T-cell (primary cell): Measurements from ENCODE around the gene P2RY11. TPM values are rescaled to one million over a fixed set of nuclear protein-coding genes. Genes with fewer than 3 reads are reported as not detected.

Experiments
- ATAC-seq, 4 experiments: fragments of 200-7000 bp in 3 of 4; fragments of 150-1000 bp in 1 of 4; cut with Tn5 transposase; replicated peaks in 1 of 4; 1 replicate in 3 of 4; 2 replicates in 1 of 4; pipeline ENCODE4 v1.10.0; 2021; ENCODE audit warnings: moderate library complexity in 3 of 4, mild to moderate bottlenecking in 2 of 4, moderate number of reproducible peaks in 1 of 4
- CTCF ChIA-PET, 2 donors: fragments of 300-600 bp; sonication (Branson Sonifier 250); formaldehyde crosslinking; loops; one replicate each; lab custom pipeline; 2022; ENCODE audit warnings: antibody characterized with exemption in 2 of 2; lab: Charles Lee
- POLR2A ChIA-PET, 2 donors: fragments of 300-600 bp; sonication (Branson Sonifier 250); formaldehyde crosslinking; loops; one replicate each; lab custom pipeline; 2022; ENCODE audit warnings: antibody characterized with exemption in 2 of 2; lab: Charles Lee
- DNase-seq, 35 experiments: peaks; one replicate each; pipeline versions ENCODE4 v3.0.0 to v3.0.0-alpha.2; 2013 to 2023
- H3K27ac ChIP-seq: one replicate; pipeline ENCODE4 v1.5.1; 2013; ENCODE audit warnings: low read length
- H3K27me3 ChIP-seq, 2 experiments: replicated peaks in 1 of 2; 1 replicate in 1 of 2; 2 replicates in 1 of 2; pipeline versions ENCODE4 v1.6.1 to v1.7.0; 2013; ENCODE audit warnings: low read length in 1 of 2, mixed read lengths in 1 of 2; ENCODE audit not compliant: control insufficient read depth in 2 of 2, insufficient read depth in 2 of 2; ENCODE audit errors: extremely low read depth in 1 of 2
- H3K36me3 ChIP-seq, 2 donors: 1 replicate in 1 of 2; 2 replicates in 1 of 2; pipeline versions ENCODE4 v1.6.1 to v1.7.0; 2013; ENCODE audit warnings: low read length in 1 of 2; ENCODE audit not compliant: control insufficient read depth in 2 of 2, insufficient read depth in 1 of 2; ENCODE audit errors: extremely low read depth in 1 of 2
- H3K4me1 ChIP-seq, 2 experiments: 1 replicate in 1 of 2; 2 replicates in 1 of 2; pipeline versions ENCODE4 v1.6.1 to v1.7.0; 2013; ENCODE audit warnings: low read length in 2 of 2, mixed read lengths in 1 of 2; ENCODE audit not compliant: insufficient read depth in 2 of 2, control insufficient read depth in 1 of 2; ENCODE audit errors: extremely low read depth in 1 of 2
- H3K4me3 ChIP-seq, 2 donors: 1 replicate in 1 of 2; 2 replicates in 1 of 2; pipeline versions ENCODE4 v1.5.1 to v1.7.0; 2013; ENCODE audit warnings: mild to moderate bottlenecking in 2 of 2, low read length in 1 of 2, moderate library complexity in 1 of 2; ENCODE audit not compliant: control insufficient read depth in 1 of 2; ENCODE audit errors: extremely low read depth in 1 of 2
- H3K9me3 ChIP-seq: 2 replicates; pipeline ENCODE4 v1.7.0; 2013
- H3K27ac Mint-ChIP-seq, 2 donors: one replicate each; pipeline ENCODE4 v1.8.0; 2020 to 2021; ENCODE audit warnings: mild to moderate bottlenecking in 2 of 2, mixed read lengths in 2 of 2
- H3K27me3 Mint-ChIP-seq, 2 donors: one replicate each; pipeline ENCODE4 v1.8.0; 2021 to 2022; ENCODE audit warnings: mixed read lengths in 2 of 2
- H3K36me3 Mint-ChIP-seq: one replicate; pipeline ENCODE4 v1.8.0; 2021; ENCODE audit warnings: mixed read lengths
- H3K4me1 Mint-ChIP-seq, 3 donors: one replicate each; pipeline ENCODE4 v1.8.0; 2020 to 2022; ENCODE audit warnings: mixed read lengths in 3 of 3, mild to moderate bottlenecking in 1 of 3
- H3K4me3 Mint-ChIP-seq, 3 donors: one replicate each; pipeline ENCODE4 v1.8.0; 2020 to 2022; ENCODE audit warnings: mild to moderate bottlenecking in 3 of 3, mixed read lengths in 3 of 3, moderate library complexity in 3 of 3
- H3K9me3 Mint-ChIP-seq, 3 donors: one replicate each; pipeline ENCODE4 v1.8.0; 2020 to 2022; ENCODE audit warnings: mixed read lengths in 3 of 3
- WGBS: methylation state at CpG from one replicate; pipeline ENCODE4 v1.1.5; 2013; ENCODE audit warnings: missing lambda C conversion rate; ENCODE audit not compliant: insufficient coverage; 5-methylcytosine and 5-hydroxymethylcytosine counted together
- total RNA-seq, 35 experiments: library from RNA in 6 of 35; stranded (reverse) in 6 of 35; fragments of 120-200 nt in 1 of 35; gene quantifications; one replicate each; pipeline versions ENCODE4 v1.2.1 to v1.2.4 and lab custom pipeline; 2013 to 2026

P2RY11 gene
- total RNA-seq, 5 donors from 2014 or later (not counting 1 experiment from before 2014, with no cell fraction given) = 58.8 to 75.2 (median 61.7) TPM

DNA sequence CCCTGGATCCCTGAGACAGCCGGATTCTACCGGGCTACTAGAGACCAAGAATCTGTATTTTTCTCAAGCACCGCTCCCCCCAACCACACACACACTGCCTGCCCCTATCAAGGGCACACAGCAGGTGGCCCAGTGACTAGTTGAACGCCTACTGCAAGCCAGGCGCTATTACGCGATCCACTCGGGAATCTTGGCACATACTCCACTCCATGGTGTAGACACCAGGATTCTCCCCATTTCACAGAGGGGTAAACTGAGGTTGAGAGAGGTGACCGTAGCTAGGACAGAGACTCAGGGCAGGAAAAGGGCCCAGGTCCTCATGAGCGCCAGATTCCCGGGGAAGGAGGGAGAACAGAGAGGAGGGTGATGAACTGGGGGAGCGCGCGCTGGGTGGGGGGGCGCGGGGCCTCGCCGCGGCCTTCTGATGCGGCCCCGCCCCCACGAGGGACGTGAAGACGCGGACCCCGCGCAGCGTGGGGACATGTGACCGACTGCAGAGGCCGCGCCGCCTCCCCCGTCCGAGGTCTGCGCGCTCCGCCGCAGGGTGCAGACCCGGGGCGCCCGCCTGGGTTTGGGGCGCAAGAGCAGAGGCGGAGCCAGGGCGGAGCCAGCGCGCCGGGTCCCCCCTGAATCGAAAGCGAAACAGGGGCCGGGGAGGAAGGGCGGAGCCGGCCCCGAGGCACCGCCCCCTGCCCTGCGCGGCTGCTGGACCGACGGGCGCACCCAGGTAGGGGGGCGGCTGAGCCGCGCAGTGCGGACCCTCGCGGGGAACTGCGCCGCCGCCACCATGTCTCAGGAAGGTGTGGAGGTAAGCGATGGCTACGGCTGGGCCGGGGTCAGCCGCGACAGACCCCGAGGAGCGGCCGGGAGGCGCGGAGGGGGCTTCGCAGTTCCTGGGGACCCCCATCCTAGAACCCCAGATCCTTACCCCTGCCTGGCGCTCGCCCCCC, 25.6 kb upstream of the P2RY11 start, which contains the start of gene SHFL:
Gene SHFL, plus strand, starts transcription at position 677 of the 950 bp plus-strand sequence. Its CDS starts 111 bp downstream, at position 788.
- Mint-ChIP-seq H3K27me3 (no peaks in the 10 kb centered on the region), H3K9me3 (no peaks in the 10 kb centered on the region), H3K36me3 (peaks cover 14% of the 10 kb centered on the region), H3K4me1 (peaks cover 5 to 13% (median 11%) of the 10 kb centered on the region in 3 donors), H3K4me3 (peak within 1 kb of the TSS; percentile 85 to 86 (median 85)), H3K27ac (peak within 1 kb of the TSS; percentile 76 to 86)
- WGBS = 3% methylated on average over 65 of the region's 81 CpGs
- DNase-seq (peak; percentile 58 to 92 (median 78)), ATAC-seq (peak; percentile 93 to 97 (median 95))
- Histone ChIP-seq H3K4me1 (peaks cover 0 to 20% of the 10 kb centered on the region in 2 experiments), H3K36me3 (peaks cover 0 to 13% of the 10 kb centered on the region in 2 donors), H3K27me3 (peaks cover 0 to 3% of the 10 kb centered on the region in 2 experiments), H3K4me3 (peak within 1 kb of the TSS; percentile 92 to 100), H3K27ac (peak within 1 kb of the TSS; percentile 83), H3K9me3 (no peaks in the 10 kb centered on the region)
- ChIA-PET POLR2A (interaction anchor here in 1 of 2 donors (0.7 kb wide), 1 partner anchor 320 kb away, joined by 3 read pairs; no protein-coding TSS in a partner anchor), CTCF (interaction anchor here in 1 of 2 donors (0.6 kb wide), 1 partner anchor 16 kb away, joined by 3 read pairs; no protein-coding TSS in a partner anchor)

- ChIA-PET CTCF (no interaction called here), POLR2A (interaction anchor here in 1 of 2 donors (0.7 kb wide), 1 partner anchor 319 kb away, joined by 3 read pairs; no protein-coding TSS in a partner anchor)
- H3K27ac Mint-ChIP-seq = peak overlapping the region; percentile 69 to 84
- no peaks in the 10 kb centered on the region for H3K9me3 Mint-ChIP-seq
- Histone ChIP-seq H3K27ac (peak overlapping the region; percentile 83), H3K36me3 (peaks cover 7 to 18% of the 10 kb centered on the region in 2 donors), H3K4me1 (peaks cover 0 to 25% of the 10 kb centered on the region in 2 experiments), H3K27me3 (peaks cover 0 to 3% of the 10 kb centered on the region in 2 experiments), H3K9me3 (no peaks in the 10 kb centered on the region), H3K4me3 (peak overlapping the region; percentile 92 to 100)
- no peaks in the 10 kb centered on the region for H3K27me3 Mint-ChIP-seq
- H3K4me1 Mint-ChIP-seq = peaks cover 6 to 16% (median 11%) of the 10 kb centered on the region in 3 donors
- peak in 10 of 35 experiments; percentile 13 to 54 (median 32) for DNase-seq
- WGBS = 4% methylated on average over 11 of the region's 43 CpGs
- peak overlapping the region; percentile 85 to 86 (median 85) for H3K4me3 Mint-ChIP-seq
- peaks cover 17% of the 10 kb centered on the region for H3K36me3 Mint-ChIP-seq
- no peak for ATAC-seq
Observed at GRCh38 chr19:10086591-10087192, 24.8 kb upstream of the P2RY11 start.

DNA sequence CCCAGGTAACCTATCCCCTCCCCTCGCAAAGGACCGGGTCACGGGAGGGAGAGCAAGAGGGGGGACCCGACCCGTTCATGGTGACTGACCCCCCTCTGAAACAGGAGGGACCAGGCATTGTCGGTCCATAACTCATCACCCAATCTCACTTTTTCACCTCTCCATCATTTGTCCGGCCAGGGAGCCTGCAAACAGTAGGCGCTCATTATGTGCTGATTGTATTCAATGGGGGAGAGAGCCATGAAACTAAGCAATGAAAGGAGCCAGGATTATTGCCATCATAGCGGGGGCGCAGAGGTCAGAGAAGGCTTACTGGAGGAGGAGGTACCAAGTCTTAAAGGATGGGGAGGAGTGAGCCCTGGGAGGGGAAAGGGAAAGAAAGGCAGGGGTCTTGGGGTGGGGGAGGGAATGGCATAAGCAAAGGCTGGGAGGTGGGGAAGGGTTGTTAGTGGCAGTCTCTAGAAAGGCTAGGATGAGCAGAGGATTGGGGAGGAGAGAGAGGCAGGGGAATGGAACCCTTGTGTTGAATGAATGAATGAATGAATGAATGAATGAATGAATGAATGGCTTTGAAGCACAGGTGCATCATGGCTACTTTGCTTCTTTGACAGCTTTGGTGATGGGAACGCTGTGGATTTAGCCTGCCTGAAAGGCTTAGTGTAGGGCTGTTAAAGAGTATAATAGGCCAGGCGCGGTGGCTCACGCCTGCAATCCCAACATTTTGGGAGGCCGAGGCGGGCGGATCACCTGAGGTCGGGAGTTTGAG, 24.0 kb upstream of the P2RY11 start:
- WGBS = 94% methylated on average over 5 of the region's 18 CpGs
- Histone ChIP-seq H3K36me3 (peaks cover 10 to 25% of the 10 kb centered on the region in 2 donors), H3K4me3 (peak overlapping the region; percentile 92 to 100), H3K4me1 (peaks cover 0 to 25% of the 10 kb centered on the region in 2 experiments), H3K27ac (peak overlapping the region; percentile 83), H3K9me3 (no peaks in the 10 kb centered on the region), H3K27me3 (peaks cover 0 to 3% of the 10 kb centered on the region in 2 experiments)
- H3K4me3 Mint-ChIP-seq = peak overlapping the region; percentile 85 to 86 (median 85)
- peaks cover 23% of the 10 kb centered on the region for H3K36me3 Mint-ChIP-seq
- H3K4me1 Mint-ChIP-seq = peaks cover 9 to 19% (median 13%) of the 10 kb centered on the region in 3 donors
- H3K9me3 Mint-ChIP-seq = no peaks in the 10 kb centered on the region
- H3K27me3 Mint-ChIP-seq = no peaks in the 10 kb centered on the region
- ATAC-seq (no peak), DNase-seq (no peak)
- POLR2A ChIA-PET = no interaction called here
- CTCF ChIA-PET = no interaction called here
- peak overlapping the region; percentile 69 to 84 for H3K27ac Mint-ChIP-seq

DNA sequence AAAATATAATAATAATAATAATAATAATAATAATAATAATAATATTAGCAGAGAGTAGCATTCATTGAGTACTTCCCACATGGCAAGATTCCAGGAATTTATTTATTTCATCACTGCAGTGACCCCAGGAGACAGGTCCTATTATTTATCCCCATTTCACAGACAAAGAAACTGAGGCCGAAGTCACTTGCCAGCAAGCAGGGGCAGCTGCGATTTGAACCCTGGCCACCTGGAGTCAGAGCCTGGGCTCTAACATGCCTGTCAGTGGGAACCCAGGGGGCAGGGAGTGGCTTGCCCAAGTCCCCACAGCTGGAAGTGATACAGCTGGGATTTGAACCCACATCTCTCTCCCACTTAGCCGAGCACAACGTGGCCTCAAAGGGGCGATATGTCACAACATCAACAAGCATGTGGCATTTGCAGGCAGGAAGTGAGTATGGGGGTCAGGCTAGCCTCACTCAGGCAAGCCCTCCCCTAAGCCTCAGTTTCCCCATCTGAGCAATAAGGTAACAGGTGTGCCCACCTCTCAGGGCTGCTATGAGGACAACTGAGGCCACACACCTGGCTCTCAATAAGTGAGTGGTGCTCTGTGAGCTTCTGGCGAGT, 22.4 kb upstream of the P2RY11 start:
- H3K27me3 Mint-ChIP-seq = no peaks in the 10 kb centered on the region
- H3K9me3 ChIP-seq = no peaks in the 10 kb centered on the region
- peaks cover 9 to 21% (median 16%) of the 10 kb centered on the region in 3 donors for H3K4me1 Mint-ChIP-seq
- H3K4me3 ChIP-seq = no peak overlapping the region
- CTCF ChIA-PET = no interaction called here
- H3K9me3 Mint-ChIP-seq = no peaks in the 10 kb centered on the region
- peak overlapping the region in 1 of 2 donors; percentile 65 for H3K27ac Mint-ChIP-seq
- no peak overlapping the region for H3K4me3 Mint-ChIP-seq
- POLR2A ChIA-PET = no interaction called here
- DNase-seq = no peak
- no peak overlapping the region for H3K27ac ChIP-seq
- peaks cover 10 to 37% of the 10 kb centered on the region in 2 donors for H3K36me3 ChIP-seq
- no peak for ATAC-seq
- peaks cover 33% of the 10 kb centered on the region for H3K36me3 Mint-ChIP-seq
- WGBS = 100% methylated on average over 2 of the region's 6 CpGs
- H3K4me1 ChIP-seq = peaks cover 0 to 25% of the 10 kb centered on the region in 2 experiments
- peaks cover 0 to 3% of the 10 kb centered on the region in 2 experiments for H3K27me3 ChIP-seq

GRCh38 chr19:10089801-10090375, 21.6 kb upstream of the P2RY11 start:
- CTCF ChIA-PET = no interaction called here
- H3K4me1 ChIP-seq = peaks cover 0 to 25% of the 10 kb centered on the region in 2 experiments
- H3K9me3 Mint-ChIP-seq = no peaks in the 10 kb centered on the region
- no peaks in the 10 kb centered on the region for H3K27me3 Mint-ChIP-seq
- ATAC-seq (no peak), DNase-seq (no peak)
- peaks cover 9 to 21% (median 16%) of the 10 kb centered on the region in 3 donors for H3K4me1 Mint-ChIP-seq
- no peak overlapping the region for H3K27ac ChIP-seq
- peaks cover 10 to 37% of the 10 kb centered on the region in 2 donors for H3K36me3 ChIP-seq
- peaks cover 33% of the 10 kb centered on the region for H3K36me3 Mint-ChIP-seq
- H3K4me3 ChIP-seq = no peak overlapping the region
- H3K27ac Mint-ChIP-seq = peak overlapping the region in 1 of 2 donors; percentile 41
- no peaks in the 10 kb centered on the region for H3K9me3 ChIP-seq
- WGBS = 96% methylated on average over 14 of the region's 15 CpGs
- POLR2A ChIA-PET = interaction anchor here in 1 of 2 donors (0.6 kb wide), 1 partner anchor 23 kb away, joined by 3 read pairs; no protein-coding TSS in a partner anchor
- H3K27me3 ChIP-seq = peaks cover 0 to 3% of the 10 kb centered on the region in 2 experiments
- peak overlapping the region in 1 of 3 donors; percentile 21 for H3K4me3 Mint-ChIP-seq
